GM19468 (cell line): Measurements from ENCODE around the gene UBB.

ENCODE experiments used
- ATAC-seq: cut with Tn5 transposase; IDR thresholded peaks from one replicate; pipeline ENCODE4 v1.9.1; 2021; ENCODE audit warnings: mild to moderate bottlenecking, moderate library complexity, moderate number of reproducible peaks; ENCODE audit not compliant: unreplicated experiment; ENCODE audit errors: extremely low read depth

The UBB gene

DNA sequence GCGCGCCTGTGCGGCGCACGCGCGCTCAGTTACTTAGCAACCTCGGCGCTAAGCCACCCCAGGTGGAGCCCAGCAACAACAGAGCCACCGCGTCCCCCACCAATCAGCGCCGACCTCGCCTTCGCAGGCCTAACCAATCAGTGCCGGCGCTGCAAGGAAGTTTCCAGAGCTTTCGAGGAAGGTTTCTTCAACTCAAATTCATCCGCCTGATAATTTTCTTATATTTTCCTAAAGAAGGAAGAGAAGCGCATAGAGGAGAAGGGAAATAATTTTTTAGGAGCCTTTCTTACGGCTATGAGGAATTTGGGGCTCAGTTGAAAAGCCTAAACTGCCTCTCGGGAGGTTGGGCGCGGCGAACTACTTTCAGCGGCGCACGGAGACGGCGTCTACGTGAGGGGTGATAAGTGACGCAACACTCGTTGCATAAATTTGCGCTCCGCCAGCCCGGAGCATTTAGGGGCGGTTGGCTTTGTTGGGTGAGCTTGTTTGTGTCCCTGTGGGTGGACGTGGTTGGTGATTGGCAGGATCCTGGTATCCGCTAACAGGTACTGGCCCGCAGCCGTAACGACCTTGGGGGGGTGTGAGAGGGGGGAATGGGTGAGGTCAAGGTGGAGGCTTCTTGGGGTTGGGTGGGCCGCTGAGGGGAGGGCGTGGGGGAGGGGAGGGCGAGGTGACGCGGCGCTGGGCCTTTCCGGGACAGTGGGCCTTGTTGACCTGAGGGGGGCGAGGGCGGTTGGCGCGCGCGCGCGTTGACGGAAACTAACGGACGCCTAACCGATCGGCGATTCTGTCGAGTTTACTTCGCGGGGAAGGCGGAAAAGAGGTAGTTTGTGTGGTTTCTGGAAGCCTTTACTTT, at the start of gene UBB:
Gene UBB, plus strand, starts transcription at position 452 of the 856 bp plus-strand sequence. CDS start 817 bp downstream, outside the sequence.
- ATAC-seq: peak; percentile 83

DNA sequence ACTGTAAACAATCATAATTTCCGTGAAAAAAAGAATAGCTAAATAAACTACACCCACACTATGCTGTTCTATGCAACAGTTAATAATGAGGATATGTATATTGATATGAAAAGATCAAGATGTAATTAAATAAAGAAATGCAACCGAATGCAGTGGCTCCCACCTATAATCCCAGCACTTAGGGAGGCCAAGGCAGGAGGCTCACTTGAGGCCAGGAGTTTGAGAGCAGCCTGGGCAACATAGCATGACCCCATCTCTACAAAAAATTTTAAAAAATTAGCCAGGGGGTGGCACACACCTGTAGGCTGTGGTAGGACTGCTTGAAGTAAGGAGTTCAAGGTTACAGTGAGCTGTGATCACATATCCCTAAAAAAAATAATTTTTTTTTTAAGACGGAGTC, 42.5 kb upstream of the UBB start:
- ATAC-seq: no peak

DNA sequence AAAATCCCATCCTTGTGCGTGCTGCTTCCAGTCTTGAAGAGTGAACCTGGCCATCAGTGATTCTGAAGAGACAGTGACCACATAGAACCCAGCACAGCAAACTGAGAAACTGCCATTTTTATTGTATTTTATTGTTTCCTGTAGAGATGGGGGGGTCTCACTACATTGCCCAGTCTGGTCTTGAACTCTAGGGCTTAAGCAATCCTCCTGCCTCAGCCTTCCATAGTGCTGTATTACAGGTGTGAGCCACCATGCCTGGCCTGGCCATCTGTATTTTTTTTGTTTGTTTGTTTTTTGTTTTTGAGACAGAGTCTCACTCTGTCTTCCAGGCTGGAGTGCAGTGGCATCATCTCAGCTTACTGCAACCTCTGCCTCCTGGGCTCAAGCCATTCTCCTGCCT, 41.5 kb upstream of the UBB start:
- no peak for ATAC-seq

DNA sequence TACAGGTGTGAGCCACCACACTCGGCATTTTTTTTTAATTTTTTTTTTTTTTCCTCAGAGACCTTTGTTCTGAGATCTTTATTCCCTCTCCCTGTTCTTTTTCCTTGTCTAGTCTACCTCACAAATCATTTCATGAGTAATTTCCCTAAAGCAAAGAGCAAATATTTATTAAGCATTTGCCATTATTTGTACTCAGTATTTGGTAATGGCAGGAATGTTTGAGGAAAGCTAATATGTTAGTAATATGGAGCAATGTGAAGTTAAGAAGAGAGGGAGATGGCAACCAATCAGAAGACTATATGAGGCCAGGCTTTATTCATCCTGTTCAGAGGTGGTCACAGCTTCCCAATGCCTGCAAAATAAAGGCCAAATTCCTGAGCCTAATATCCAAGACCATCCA, 40.9 kb upstream of the UBB start:
- ATAC-seq: no peak

DNA sequence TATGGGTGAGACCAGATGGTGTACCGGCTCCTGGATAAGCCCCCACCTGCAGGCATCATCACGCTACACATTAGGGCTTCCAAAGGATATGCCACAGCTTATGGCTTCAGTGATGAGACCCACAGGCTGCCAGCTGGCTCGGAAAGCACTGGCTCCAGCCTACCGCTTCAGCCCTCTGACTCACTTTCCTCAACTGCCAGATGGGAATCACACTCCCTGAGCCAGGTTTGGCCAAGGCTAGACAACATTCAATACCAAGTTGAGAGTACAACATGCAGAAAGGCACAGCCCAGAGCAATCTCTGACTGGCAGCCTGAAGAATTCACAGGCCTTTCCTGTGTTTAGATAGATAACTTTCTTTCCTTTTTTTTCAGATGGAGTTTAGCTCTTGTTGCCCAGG, 37.9 kb upstream of the UBB start:
- ATAC-seq: no peak

DNA sequence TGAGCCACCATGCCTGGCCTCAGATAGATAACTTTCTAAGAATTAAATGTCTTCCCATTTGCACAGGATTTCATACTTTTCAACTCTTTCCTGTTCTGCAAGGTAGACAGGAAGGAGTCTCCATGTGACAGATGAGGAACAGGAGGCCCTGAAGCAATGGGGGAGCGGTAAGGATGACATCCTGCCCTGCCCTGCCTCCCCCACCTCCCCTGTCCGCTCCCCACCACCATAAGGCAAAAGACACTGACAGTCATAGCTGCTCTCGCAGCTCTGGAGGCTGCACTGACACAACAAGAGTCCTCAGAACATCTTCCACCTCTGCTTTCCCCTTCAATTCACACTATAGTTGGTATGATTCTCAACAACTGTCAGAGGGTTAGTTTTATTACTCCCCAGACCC, 37.3 kb upstream of the UBB start:
- no peak for ATAC-seq

DNA sequence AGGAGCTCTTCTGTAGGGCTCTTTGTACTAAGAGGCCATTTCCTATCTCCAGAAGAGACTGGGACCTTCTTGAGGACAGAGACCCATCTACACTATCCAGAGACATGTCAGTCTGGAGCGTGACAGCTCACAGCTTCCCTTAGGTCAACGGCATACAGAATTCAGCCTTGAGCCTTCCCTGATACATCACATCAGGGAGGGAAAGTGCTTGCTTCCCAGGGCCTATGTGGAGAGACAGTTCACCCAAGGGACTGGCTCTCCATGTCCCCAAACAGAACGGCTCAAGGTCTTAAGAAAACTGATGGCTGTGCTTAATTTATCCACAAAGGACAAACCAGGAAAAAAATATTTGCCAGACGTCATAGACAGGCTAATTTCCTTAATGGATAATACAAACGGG, 35.3 kb upstream of the UBB start:
- ATAC-seq: no peak

DNA sequence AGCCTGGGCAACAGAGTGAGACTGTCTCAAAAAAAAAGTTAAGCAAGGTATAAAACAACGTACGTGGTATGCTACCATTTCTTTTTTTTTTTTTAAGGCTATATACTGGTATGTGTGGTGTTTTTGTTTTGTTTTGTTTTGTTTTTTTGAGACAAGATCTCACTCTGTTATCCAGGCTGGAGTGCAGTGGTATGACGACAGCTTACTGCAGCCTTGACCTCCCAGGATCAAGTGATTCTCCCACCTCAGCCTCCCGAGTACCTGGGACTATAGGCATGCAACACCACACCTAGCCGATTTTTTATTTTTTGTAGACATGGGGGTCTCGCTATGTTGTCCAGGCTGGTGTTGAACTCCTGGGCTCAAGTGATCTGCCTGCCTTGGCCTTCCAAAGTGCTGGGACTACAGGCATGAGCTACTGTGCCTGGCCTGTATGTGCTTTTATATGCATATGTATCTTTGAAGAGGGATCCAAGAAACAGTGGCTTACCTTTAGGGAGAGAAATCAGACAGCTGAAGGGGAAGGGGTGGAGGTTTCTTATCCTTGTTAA, 34.1 kb upstream of the UBB start:
- no peak for ATAC-seq

DNA sequence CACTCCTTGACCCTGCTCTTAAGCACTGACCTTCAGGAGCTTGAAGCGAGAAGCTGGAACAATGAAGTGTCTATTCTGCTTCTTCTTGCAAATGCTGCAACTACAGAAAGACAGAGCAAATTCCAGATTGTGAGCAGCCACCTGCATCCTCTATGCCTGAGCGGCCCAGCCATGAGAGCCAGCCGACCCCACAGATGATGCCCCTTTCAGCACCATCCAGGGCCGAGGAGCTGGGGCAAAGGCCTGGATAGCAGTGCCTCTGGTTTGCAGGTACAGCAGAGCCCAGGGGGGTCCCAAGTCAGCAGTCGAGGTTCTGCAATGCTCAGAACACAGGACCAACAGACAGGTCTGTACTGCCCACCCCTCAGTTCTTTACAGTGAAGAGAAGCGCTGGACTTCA, 32.3 kb upstream of the UBB start:
- ATAC-seq: no peak

DNA sequence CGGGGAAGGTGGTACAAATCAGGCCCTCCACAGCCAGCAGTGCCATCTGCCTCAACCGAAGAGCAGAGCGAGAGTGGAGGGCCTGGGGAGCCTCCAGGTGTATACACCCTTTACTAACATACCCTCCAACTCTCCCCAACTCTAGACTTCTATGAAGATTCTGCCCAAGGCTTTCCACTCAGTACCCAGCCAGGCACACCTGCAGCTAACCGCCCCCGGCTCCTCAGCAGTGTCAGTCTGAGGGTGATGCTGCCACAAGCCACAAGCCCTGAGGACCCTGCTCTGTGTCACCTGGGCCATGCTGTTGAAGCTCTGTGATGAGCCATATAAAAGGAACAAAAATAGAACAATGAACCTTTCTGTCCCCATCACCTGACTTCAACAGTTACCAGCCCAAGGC, 31.5 kb upstream of the UBB start:
- no peak for ATAC-seq

DNA sequence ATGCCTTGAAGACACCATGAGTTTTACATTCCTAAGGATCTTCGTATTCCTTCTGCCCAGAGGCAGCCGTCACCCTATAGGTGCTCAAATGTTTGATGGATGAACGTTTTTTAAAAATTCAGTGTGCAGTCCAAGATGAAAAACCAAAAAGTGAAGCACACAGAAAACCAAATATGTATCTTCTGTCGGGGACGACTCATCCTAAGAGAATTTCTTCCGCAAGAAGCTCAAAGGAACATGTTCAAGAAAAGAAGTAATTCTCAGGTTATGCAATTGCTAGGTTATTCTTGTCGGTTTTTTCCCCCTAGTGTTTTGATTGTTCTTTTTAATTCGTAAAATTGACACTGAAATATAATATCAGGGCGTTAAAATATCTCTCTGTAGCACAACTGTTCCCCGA, 29.1 kb upstream of the UBB start:
- no peak for ATAC-seq

DNA sequence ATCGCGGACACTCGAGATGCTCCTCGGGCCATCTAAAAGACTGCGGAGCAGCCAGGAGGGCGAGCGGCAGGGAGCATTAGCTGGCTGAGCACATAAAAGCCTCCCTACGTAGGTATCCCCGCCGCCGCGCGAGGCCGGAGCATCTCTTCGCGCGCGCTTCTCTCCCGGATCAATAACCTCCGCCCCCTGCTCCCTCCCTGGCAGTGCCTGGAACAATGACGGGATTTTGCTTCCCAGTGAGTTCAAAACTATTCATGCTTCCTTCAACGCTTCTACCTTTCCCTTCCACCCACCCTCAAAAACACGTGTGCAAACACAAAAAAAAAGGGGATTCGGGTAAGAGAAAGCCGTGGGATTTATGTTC, 28.6 kb upstream of the UBB start:
- no peak for ATAC-seq

DNA sequence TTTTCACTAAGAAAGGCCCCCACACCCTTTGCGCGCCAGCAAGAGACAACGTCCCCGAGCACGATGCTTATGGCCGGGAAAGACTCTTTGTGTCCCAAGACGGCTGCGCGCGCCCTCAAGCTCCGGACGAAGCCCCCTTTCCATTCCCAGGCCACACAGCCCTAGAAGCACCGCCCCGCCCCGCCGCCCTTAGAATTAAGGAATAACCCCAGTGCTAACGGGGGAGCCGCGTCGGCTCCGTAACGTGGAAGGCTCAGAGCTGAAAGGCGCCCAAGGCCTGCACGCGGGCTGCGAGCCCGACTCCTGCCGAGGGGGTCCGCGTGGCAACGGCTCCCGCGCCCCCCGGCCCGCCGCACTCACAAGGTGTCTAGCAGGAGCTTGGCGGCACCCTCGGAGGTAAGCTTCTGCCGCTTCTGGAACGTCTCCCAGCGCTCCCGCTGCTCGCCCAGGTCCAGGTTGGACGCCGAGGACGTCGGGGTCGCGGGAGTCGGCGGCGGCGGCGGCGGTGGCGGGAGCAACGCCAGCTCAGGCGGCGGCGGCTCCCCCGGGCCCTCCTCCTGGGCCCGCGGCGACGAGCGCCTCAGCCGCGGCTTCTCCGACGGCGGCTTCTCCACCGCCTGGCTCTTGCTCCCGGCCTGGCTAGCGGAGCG, 28.1 kb upstream of the UBB start:
- peak; percentile 17 for ATAC-seq

DNA sequence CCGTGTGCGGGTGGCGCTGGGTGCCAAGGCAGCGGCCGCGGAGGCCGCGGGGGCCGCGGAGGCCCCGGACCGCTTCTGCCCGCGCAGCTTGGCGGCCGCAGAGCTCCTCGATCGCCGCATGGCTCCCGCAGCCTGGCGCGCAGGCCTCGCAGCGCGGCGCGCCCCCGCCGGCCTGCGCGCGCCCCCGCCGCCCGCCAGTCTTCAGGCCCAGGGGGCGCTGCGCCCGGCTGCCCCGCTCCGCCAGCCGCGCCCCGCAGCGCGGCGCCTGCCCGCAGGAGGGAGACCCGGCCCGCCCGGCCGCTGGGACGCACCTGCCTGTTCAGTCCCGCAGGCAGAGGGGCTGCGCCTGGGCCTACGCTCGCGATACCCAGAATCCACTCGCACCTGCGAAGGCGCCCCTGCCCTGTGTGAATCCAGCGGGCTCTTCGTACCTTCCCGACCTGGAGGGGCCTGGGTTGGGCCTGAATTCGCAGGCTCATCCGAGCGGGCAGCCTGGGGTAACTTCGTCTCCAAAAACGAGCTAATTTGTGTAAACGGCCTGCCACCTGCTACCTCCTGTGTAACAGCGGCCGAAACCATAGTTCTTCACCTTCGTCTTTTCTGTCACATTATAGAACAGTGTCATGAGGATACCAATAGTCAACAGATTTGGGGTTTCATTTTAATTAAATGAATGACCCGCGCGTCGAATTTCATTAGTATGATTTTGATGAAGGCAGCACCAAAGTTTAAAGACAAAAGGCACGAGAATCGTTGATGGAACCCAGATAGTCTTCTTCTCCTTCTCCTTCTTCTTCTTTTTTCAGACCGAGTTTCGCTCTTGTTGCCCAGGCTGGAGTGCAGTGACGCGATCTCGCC, 27.3 kb upstream of the UBB start, which contains the start of gene CENPV:
Gene CENPV, minus strand, starts transcription at position 153 of the 858 bp plus-strand sequence. Its CDS starts 33 bp downstream, at position 120.
- peak; percentile 22 for ATAC-seq

DNA sequence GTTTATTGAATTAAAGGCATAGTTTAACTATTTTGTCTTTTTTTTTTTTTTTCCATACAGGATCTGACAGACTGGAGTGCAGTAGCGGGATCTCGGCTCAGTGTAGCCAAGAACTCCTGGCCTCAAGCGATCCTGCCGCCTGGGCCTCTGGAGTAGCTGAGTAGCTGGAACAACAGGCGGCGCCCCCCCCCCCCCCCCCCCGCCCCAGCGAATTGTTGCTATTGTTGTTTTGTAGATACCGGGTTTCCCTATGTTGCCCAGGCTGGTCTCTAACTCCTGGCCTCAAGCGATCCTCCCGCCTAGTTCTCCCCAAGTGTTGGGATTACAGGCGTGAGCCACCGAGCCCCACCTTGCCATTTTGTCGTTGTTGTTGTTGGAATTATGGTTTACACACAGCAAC, 26.3 kb upstream of the UBB start:
- no peak for ATAC-seq

DNA sequence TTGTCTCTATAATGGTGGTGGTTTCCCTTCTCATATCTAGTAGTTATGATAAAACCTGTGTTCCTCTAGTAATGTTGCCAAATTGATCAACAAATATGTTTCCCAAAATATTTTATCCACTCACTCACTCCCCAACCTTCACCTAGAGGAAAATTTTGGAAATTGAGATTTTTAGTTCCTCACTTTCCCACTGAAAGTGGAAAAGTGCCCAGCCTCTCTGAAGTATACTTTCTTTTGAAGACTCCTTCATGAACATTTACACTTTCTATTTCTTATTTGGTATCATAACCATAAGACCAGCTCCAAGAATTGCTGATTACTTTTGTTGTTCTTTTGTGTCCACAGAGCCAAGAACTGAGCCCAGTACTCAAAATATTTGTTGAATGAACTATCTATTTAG, 22.5 kb upstream of the UBB start:
- ATAC-seq: no peak

DNA sequence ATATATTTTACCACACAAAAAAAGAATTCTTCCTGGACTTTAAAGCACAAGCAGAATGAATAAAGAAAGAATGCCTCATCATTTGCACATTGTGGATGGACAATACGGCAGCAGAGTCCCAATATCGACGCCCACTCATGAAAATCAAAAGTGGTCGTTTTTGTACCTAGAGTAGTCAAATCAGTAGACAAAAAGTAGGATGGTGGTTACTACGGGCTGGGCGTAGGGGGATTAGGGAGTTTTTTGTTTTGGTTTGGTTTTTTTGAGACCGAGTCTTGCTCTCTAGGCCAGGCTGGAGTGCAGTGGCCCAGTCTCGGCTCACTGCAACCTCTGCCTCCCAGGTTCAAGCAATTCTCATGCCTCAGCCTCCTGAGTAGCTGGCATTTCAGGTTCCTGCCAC, 19.0 kb upstream of the UBB start:
- ATAC-seq: no peak

DNA sequence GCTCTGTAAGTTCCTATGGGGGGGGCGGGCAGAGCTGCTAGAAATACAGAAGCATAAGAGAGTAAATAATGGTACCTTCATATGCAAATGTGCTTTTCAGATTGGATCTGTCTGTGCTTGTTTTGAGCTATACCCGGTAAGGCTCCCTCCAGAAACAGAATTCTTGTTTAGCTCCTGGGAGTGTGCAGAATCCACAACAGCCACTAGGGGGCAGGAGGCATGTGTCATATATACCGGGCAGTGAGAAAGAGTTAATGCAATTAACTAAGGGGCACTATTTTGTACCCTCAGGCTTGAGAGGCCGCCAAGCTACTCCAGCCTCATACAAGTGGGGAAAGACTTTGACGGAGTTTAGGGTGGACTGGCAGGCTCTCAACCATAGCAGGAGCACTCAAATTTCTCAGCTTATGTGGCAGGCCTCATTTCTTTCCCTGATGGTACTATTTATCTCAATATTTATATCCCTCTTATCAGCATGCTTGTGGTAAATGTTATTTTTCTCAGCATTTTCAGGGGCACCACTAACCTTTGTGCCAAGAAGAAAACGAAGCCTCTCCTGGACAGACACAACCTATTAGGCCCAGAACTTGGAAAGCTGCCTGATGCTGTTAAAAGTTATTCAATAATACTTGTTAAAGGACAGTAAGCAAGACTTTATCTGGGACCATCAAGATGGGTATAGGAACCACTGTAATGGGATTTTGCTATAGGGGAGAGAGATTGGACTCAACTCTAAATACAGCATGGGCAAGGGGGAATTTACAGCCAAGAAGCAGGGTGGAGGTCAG, 16.9 kb upstream of the UBB start:
- no peak for ATAC-seq

DNA sequence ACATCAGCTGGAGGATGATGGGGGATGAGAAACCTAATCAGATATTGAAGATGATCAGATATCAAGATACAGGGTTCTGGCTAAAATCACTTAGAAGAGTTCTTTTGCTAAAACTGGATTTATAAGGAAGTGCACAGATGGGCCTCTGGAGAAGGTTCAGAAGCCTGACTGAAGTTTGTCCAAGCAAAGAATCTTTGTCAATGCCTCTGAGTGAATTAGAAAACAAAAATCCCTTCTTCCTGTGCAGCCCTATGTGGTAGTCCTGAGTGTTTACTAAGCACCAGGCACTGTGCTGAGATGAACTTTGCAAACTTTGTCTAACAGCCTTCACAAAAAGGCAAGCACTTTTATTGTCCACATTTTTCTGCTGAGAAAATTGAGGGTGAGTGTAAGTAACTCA, 16.3 kb upstream of the UBB start:
- no peak for ATAC-seq

DNA sequence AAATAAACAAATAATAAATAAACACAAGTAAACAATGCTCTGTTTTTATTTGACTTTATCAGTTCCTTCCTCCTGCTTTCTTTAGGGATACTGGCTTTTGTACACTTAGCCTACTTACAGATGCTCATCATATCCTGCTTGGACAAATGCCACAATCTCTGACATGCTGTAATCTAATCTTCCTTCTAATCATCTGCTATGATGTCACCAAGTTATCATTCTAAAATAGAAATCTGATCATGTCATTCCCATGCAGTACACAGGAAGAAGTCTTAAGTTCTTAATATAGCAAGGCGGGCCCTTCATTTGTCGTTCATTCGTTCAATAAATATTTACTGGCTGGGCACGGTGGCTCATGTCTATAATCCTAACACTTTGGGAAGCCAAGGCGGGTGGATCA, 9.1 kb upstream of the UBB start:
- ATAC-seq: no peak
